HL-60 (cell line): ENCODE data around the gene MLC1.

Source experiments
- DNase-seq, 2 experiments: peaks; one replicate each; pipeline ENCODE4 v3.0.0-alpha.2; 2010 to 2020; ENCODE audit warnings: low read depth in 1 of 2, low spot score in 1 of 2
- H3K27ac ChIP-seq: fragments of 250-450 bp; sonication (Bioruptor Pico); replicated peaks from 2 replicates; pipeline ENCODE4 v1.5.1; 2020; ENCODE audit warnings: mild to moderate bottlenecking, moderate library complexity
- H3K27me3 ChIP-seq: fragments of 250-450 bp; sonication (Bioruptor Pico); 2 replicates; pipeline ENCODE4 v1.5.1; 2021; ENCODE audit warnings: mild to moderate bottlenecking, moderate library complexity; ENCODE audit not compliant: insufficient read depth, poor library complexity, severe bottlenecking
- H3K4me3 ChIP-seq: replicated peaks from 2 replicates; pipeline ENCODE4 v1.5.1; 2011; ENCODE audit warnings: mild to moderate bottlenecking, control low read depth, low read length; ENCODE audit not compliant: insufficient read depth
- CTCF ChIP-seq: IDR thresholded peaks from one replicate; pipeline ENCODE4 v1.5.1; 2011; ENCODE audit warnings: low read length, control low read depth, inconsistent platforms; ENCODE audit not compliant: insufficient read depth
- GABPA ChIP-seq: IDR thresholded peaks from 2 replicates; pipeline ENCODE4 v1.6.1; 2012; ENCODE audit warnings: low read depth
- POLR2AphosphoS5 ChIP-seq: IDR thresholded peaks from 2 replicates; pipeline ENCODE4 v1.6.1; 2012; ENCODE audit warnings: low read depth
- SPI1 ChIP-seq: IDR thresholded peaks from 2 replicates; pipeline ENCODE4 v1.6.1; 2012; ENCODE audit warnings: low read depth, mild to moderate bottlenecking, borderline replicate concordance
- TF ChIP-seq, protein P1 (sequence below): IDR thresholded peaks from 2 replicates; pipeline ENCODE4 v1.6.1; 2012; ENCODE audit warnings: low read depth; ENCODE audit not compliant: insufficient replicate concordance

The MLC1 gene

DNA sequence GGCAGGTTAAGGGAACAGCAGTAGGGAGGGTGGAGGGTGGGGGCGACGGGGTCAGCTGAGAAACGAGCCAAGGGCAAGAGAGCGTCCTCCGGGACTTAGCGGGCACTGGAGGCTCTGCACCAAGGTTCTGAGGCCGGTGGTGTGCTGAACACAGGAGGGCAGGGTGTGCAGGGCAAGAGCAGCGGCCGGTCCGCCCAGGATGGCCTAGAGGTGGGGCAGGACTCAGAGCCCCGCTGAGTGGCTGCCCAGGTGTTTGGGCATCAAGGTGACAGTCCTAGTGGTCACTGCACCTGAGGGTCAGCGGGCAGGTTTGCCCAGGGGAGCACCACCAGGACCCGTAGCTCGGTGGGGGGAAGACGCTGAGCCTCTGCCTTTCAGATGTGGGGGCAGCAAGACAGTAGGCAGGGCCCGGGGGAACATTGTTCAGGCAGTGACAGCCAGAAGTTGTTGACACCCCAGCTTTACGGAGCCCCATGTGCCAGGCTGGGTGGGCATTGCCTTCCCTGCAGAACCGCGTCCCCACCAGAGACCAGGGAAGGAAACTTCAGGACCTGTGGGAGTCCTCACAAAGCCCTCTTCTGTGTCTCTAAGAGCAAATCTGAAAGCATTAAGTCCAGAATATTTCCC is 22.6 kb downstream of the MLC1 start:
- H3K4me3 ChIP-seq: no peak overlapping the region
- TF ChIP-seq CTCF: no peak
- no peak for TF ChIP-seq POLR2AphosphoS5
- TF ChIP-seq GABPA: no peak
- TF ChIP-seq, protein P1, sequence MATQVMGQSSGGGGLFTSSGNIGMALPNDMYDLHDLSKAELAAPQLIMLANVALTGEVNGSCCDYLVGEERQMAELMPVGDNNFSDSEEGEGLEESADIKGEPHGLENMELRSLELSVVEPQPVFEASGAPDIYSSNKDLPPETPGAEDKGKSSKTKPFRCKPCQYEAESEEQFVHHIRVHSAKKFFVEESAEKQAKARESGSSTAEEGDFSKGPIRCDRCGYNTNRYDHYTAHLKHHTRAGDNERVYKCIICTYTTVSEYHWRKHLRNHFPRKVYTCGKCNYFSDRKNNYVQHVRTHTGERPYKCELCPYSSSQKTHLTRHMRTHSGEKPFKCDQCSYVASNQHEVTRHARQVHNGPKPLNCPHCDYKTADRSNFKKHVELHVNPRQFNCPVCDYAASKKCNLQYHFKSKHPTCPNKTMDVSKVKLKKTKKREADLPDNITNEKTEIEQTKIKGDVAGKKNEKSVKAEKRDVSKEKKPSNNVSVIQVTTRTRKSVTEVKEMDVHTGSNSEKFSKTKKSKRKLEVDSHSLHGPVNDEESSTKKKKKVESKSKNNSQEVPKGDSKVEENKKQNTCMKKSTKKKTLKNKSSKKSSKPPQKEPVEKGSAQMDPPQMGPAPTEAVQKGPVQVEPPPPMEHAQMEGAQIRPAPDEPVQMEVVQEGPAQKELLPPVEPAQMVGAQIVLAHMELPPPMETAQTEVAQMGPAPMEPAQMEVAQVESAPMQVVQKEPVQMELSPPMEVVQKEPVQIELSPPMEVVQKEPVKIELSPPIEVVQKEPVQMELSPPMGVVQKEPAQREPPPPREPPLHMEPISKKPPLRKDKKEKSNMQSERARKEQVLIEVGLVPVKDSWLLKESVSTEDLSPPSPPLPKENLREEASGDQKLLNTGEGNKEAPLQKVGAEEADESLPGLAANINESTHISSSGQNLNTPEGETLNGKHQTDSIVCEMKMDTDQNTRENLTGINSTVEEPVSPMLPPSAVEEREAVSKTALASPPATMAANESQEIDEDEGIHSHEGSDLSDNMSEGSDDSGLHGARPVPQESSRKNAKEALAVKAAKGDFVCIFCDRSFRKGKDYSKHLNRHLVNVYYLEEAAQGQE: no peak
- TF ChIP-seq SPI1: no peak

GRCh38 chr22:50061824-50062355 is 23.3 kb downstream of the MLC1 start:
- peak in 1 of 2 experiments; percentile 88 for DNase-seq
- TF ChIP-seq POLR2AphosphoS5 (no peak), SPI1 (0 out of 2 replicates have a peak, but pooled peaks have one; percentile 67)
- Histone ChIP-seq H3K27me3 (peaks cover 2% of the 10 kb centered on the region), H3K27ac (peak overlapping the region; percentile 85), H3K4me3 (no peak overlapping the region)

More for the DNA sequence above, 22.6 kb downstream of the MLC1 start:
- H3K27me3 ChIP-seq: peaks cover 2% of the 10 kb centered on the region
- no peak for DNase-seq
- H3K27ac ChIP-seq: peak overlapping the region; percentile 85

- peak in 1 of 2 experiments; percentile 39 for DNase-seq
- TF ChIP-seq POLR2AphosphoS5: peak; percentile 56; the same call in 1 of the 2 replicates
- TF ChIP-seq, protein P1: no peak
- Histone ChIP-seq H3K27ac (peak overlapping the region; percentile 85), H3K27me3 (peaks cover 2% of the 10 kb centered on the region), H3K4me3 (no peak overlapping the region)
Observed at GRCh38 chr22:50061141-50061823, 23.9 kb downstream of the MLC1 start.

GRCh38 chr22:50060441-50061140 is 24.6 kb downstream of the MLC1 start:
- Histone ChIP-seq H3K4me3 (no peak overlapping the region), H3K27ac (peak overlapping the region; percentile 85), H3K27me3 (peaks cover 2% of the 10 kb centered on the region)
- TF ChIP-seq CTCF (no peak), GABPA (no peak), SPI1 (no peak), POLR2AphosphoS5 (no peak)
- TF ChIP-seq, protein P1: no peak
- DNase-seq: no peak
